ENCODE measurements around the gene HBM.
A peak's percentile ranks its signal among the peaks of the same experiment; 100 is the strongest.

HBM gene

GRCh38 chr16:187330-187729 lies 21.6 kb downstream of the HBM start:
- ChIA-PET CTCF (interaction anchor here (1.2 to 1.5 kb wide), 4 partner anchors 28 to 175 kb away, joined by 4 to 7 read pairs (median 5); no protein-coding TSS in a partner anchor), POLR2A (no interaction called here)
- TF ChIP-seq ELK4 (IDR thresholded peaks at IDR 0.05; ENCODE audit: borderline replicate concordance, low read depth, low read length) (no peak), KLF10 (tag by site-specific recombination; IDR thresholded peaks at IDR 0.05) (no peak), ZFP3 (tag by site-specific recombination; IDR thresholded peaks at IDR 0.05; ENCODE audit: low read depth) (no peak), ZNF341 (tag by site-specific recombination; IDR thresholded peaks at IDR 0.05; ENCODE audit: low read depth) (0 out of 2 replicates have a peak, but pooled peaks have one; percentile 20), ZSCAN4 (tag by site-specific recombination; IDR thresholded peaks at IDR 0.05) (no peak), ZNF843 (tag by site-specific recombination; IDR thresholded peaks at IDR 0.05) (no peak), ZNF560 (tag by site-specific recombination; IDR thresholded peaks at IDR 0.05; ENCODE audit: borderline replicate concordance) (no peak), ZNF366 (tag by site-specific recombination; conservative IDR thresholded peaks at IDR 0.05) (no peak), HIC1 (tag by site-specific recombination; IDR thresholded peaks at IDR 0.05) (peak; percentile 86)

GRCh38 chr16:188674-189073 lies 22.9 kb downstream of the HBM start:
- peaks cover 29 to 74% of the 10 kb centered on the region in 2 experiments; a peak in 2 of 3 replicates for H3K36me3 ChIP-seq (ENCODE audit: control insufficient read depth in 2 of 2, insufficient read depth in 1 of 2, low read length in 2 of 2)

More at GRCh38 chr16:187330-187729, 21.6 kb downstream of the HBM start:
- Histone ChIP-seq H3K27ac (ENCODE audit: extremely low read depth, low read depth, low read length) (no peak overlapping the region), H3K4me1 (ENCODE audit: control insufficient read depth, insufficient read depth, low read length) (no peaks in the 10 kb centered on the region), H3K4me3 (ENCODE audit: low read depth, low read length) (no peak overlapping the region), H3K36me3 (ENCODE audit: control insufficient read depth in 2 of 2, insufficient read depth in 1 of 2, low read length in 2 of 2) (peaks cover 17 to 60% of the 10 kb centered on the region in 2 experiments; a peak in 2 of 3 replicates), H3K9me3 (ENCODE audit: control insufficient read depth, insufficient read depth, low read depth, low read length) (no peaks in the 10 kb centered on the region)

More at GRCh38 chr16:188674-189073, 22.9 kb downstream of the HBM start:
- Histone ChIP-seq H3K27ac (ENCODE audit: extremely low read depth, low read depth, low read length) (no peak overlapping the region), H3K4me3 (ENCODE audit: low read depth, low read length) (no peak overlapping the region), H3K9me3 (ENCODE audit: control insufficient read depth, insufficient read depth, low read depth, low read length) (no peaks in the 10 kb centered on the region), H3K4me1 (ENCODE audit: control insufficient read depth, insufficient read depth, low read length) (no peaks in the 10 kb centered on the region)
- POLR2A ChIA-PET: no interaction called here
- TF ChIP-seq PBX3 (CRISPR knock-in tag; IDR thresholded peaks at IDR 0.05): no peak
- no peak for TF ChIP-seq ATF2 (tag by site-specific recombination; IDR thresholded peaks at IDR 0.05; ENCODE audit: low read depth)
- TF ChIP-seq ZEB2 (tag by site-specific recombination; IDR thresholded peaks at IDR 0.05): no peak
- TF ChIP-seq EGR2 (tag by site-specific recombination; IDR thresholded peaks at IDR 0.05; ENCODE audit: low read depth): peak; percentile 40; the same call in 1 of the 2 replicates
- TF ChIP-seq ZNF37A (tag by site-specific recombination; IDR thresholded peaks at IDR 0.05): no peak
- CTCF ChIA-PET: interaction anchor here (0.6 to 1.5 kb wide), 3 partner anchors 82 to 250 kb away, joined by 3 to 7 read pairs (median 6); no protein-coding TSS in a partner anchor

Measured in HEK293 (cell line).